ENCODE results near the gene P2RY12.

- TF ChIP-seq, protein P1, sequence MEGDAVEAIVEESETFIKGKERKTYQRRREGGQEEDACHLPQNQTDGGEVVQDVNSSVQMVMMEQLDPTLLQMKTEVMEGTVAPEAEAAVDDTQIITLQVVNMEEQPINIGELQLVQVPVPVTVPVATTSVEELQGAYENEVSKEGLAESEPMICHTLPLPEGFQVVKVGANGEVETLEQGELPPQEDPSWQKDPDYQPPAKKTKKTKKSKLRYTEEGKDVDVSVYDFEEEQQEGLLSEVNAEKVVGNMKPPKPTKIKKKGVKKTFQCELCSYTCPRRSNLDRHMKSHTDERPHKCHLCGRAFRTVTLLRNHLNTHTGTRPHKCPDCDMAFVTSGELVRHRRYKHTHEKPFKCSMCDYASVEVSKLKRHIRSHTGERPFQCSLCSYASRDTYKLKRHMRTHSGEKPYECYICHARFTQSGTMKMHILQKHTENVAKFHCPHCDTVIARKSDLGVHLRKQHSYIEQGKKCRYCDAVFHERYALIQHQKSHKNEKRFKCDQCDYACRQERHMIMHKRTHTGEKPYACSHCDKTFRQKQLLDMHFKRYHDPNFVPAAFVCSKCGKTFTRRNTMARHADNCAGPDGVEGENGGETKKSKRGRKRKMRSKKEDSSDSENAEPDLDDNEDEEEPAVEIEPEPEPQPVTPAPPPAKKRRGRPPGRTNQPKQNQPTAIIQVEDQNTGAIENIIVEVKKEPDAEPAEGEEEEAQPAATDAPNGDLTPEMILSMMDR (conservative IDR thresholded peaks at IDR 0.05; ENCODE audit: low read length) = no peak
- TF ChIP-seq EZH2phosphoT487 (IDR thresholded peaks at IDR 0.05; ENCODE audit: borderline replicate concordance, low read depth, low read length) = no peak
Observed at GRCh38 chr3:151428386-151428785, 43.8 kb upstream of the P2RY12 start.

Measured in OCI-LY7 (cell line).